NCI-H2107 (cell line): ENCODE measurements around the gene LRRC8E.
"Not testable (repeated sequence)": the region's sequence is repeated elsewhere in the genome, so short reads cannot be mapped to it uniquely, and the experiment has no call there.

Source experiments
- DNase-seq: peaks from one replicate; lab custom pipeline; 2025; lab: John Stamatoyannopoulos, UW

LRRC8E gene

DNA sequence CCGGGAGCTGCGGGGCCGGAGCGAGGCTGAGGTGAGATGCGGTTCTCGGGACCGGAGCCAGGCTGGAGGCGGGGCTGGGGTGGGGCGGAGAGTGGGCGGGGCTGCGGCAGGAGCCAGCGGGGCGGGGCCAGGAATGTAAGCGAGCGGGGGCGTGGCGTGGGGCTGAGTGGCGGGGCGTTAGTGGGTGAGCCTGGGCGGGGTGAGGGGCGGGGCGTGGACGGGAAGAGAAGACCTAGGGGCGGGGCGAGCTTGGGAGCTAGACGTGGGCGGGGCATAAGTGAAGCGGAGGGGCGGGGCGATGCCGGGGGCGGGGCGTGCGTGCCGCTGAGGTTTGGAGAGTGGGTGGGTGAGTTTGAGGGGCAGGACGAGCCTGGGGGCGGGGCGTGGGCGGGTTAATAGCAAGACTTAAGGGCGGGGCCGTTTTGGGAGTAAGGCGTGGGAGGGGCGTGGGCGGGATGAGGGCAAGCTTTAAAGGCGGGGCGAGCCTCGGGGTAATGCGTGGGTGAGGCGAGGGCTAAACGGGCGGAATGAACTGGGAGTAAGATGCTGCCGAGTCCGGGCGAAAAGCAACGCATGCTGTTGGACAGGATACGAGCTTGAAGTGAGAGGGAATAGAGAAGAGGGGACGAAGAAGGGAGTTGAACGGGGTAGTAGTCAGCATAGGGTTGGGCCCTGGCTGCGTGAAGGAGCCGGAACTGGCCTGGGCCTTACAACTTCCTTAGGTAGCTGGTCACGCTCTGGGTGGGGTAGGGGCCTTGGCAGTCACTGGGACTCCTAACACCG is 32.4 kb downstream of the LRRC8E start:
- peak; percentile 84 for DNase-seq

- no peak for DNase-seq
Observed at GRCh38 chr19:7921302-7921966, 33.1 kb downstream of the LRRC8E start.

GRCh38 chr19:7921967-7922835 is 33.9 kb downstream of the LRRC8E start:
- DNase-seq = no peak

- no peak for DNase-seq
Observed at GRCh38 chr19:7922836-7923195, 34.5 kb downstream of the LRRC8E start.

GRCh38 chr19:7923295-7924191 is 35.2 kb downstream of the LRRC8E start:
- no peak for DNase-seq

- DNase-seq = no peak
Observed at GRCh38 chr19:7924241-7924640, 35.9 kb downstream of the LRRC8E start.

- DNase-seq = no peak
Observed at GRCh38 chr19:7924651-7925170, 36.4 kb downstream of the LRRC8E start.

- DNase-seq = peak; percentile 17
Observed at GRCh38 chr19:7925171-7925851, 37.0 kb downstream of the LRRC8E start.

DNA sequence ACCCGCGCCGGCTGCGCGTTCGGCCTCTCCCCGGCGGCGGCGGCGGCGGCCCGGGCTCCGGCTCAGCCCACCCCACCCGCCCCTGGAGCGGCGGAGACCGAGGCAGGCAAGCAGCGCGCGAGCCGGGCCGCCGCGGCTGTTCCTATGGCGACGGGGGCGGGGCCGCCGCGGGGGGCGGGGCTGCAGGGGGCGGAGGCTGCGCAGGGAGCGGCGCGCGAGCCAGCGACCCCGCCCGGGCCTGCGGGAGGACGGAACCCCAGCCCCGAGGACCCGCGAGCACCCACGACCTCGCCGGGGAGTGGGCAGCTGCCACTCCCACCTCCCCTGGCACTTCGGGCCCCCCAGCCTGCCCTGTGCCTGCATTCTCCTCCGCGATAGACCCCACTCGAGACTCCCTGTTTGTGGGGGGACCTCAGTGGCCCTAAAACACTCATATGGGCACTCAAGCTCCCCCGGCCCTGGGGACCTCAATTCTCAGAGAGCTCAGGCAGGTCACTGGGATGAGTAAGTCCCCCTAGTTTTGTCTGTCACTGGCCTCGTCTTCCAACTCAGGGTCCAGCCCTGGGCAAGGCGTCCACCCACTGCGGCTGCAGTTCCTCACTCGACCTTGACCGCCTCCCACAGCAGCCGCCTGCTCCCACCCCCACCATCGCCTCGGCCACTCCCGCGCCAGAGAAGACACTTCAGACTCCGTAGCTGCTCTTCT is 37.9 kb downstream of the LRRC8E start, which contains the start of gene CTXN1:
TSS of gene CTXN1 (minus strand) at position 115 of the 706 bp plus-strand sequence. CDS start 597 bp downstream, outside the sequence.
- peak; percentile 71 for DNase-seq

GRCh38 chr19:7926727-7927604 is 38.7 kb downstream of the LRRC8E start:
- DNase-seq = no peak

GRCh38 chr19:7927605-7928333 is 39.5 kb downstream of the LRRC8E start:
- DNase-seq = no peak

GRCh38 chr19:7928334-7928706 is 40.0 kb downstream of the LRRC8E start:
- no peak for DNase-seq

GRCh38 chr19:7928741-7929701 is 40.7 kb downstream of the LRRC8E start:
- DNase-seq = no peak

DNA sequence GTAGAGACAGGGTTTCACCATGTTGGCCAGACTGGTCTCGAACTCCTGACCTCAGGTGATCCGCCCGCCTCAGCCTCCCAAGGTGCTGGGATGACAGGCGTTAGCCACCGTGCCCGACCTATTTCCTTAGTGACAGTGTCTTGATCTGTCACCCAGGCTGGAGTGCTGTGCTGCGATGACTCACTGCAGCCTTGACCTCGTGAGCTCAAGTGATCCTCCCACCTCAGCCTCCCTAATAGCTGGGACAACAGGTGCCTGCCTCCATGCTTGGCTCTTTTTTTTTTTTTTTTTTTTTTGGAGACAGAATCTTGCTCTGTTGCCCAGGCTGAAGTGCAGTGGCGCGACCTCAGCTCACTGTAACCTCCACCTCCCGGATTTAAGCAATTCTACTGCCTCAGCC is 41.7 kb downstream of the LRRC8E start:
- DNase-seq = not testable (repeated sequence)

- no peak for DNase-seq
Observed at GRCh38 chr19:7930765-7931164, 42.5 kb downstream of the LRRC8E start.

DNA sequence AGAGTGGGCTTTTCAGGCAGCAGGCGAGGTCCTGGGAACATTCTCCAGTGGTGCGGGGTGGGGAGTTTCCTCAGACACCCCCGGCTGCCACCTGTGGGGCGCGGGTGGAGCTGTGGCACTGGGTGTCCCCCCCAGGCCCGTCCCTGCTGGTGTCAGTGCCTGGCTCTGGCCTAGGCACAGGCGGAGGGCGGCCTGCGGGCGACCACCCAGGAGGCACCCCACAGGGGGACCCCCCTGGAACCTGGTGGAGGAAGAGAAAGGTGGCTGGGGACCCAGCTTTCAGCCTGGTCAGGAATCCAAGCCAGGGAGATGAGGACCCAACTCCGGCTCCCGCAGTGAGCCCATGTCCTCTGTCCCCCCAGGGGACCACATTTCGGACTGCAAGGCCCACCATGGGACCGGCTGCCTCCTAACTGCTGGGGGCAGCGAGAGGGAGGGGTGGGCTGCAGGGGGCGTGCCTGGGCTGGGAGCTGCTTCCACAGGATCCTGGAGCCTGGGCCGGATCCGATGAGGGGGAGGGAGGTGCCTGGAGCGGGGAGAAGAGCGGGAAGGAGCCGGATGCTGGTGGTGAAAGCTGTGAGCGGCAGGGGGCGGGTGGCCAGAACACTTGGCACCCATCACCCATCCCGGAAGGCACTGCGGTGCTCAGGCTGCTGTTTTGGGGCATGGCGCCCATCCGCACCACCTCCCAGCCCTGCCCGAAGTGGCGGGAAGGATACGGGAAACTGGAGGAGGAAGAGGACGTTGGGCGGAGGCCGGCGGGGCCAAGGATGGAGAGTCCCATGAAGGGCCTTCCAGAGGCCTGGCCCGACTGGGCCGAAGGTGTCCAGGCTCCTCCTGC is 43.1 kb downstream of the LRRC8E start:
- DNase-seq = no peak
